AG09319 (cell line): ENCODE results near the gene SLC22A12.
"Not testable (repeated sequence)": the region's sequence is repeated elsewhere in the genome, so short reads cannot be mapped to it uniquely, and the experiment has no call there.

Source experiments
- DNase-seq: peaks from one replicate; pipeline ENCODE4 v3.0.0-alpha.2; 2010; ENCODE audit warnings: low read depth; ENCODE audit errors: extremely low read depth
- TF ChIP-seq, protein P1 (sequence below): IDR thresholded peaks from 2 replicates; pipeline ENCODE4 v1.5.1; 2011; ENCODE audit warnings: low read depth, mild to moderate bottlenecking, inconsistent platforms, low read length, moderate library complexity

Gene SLC22A12

DNA sequence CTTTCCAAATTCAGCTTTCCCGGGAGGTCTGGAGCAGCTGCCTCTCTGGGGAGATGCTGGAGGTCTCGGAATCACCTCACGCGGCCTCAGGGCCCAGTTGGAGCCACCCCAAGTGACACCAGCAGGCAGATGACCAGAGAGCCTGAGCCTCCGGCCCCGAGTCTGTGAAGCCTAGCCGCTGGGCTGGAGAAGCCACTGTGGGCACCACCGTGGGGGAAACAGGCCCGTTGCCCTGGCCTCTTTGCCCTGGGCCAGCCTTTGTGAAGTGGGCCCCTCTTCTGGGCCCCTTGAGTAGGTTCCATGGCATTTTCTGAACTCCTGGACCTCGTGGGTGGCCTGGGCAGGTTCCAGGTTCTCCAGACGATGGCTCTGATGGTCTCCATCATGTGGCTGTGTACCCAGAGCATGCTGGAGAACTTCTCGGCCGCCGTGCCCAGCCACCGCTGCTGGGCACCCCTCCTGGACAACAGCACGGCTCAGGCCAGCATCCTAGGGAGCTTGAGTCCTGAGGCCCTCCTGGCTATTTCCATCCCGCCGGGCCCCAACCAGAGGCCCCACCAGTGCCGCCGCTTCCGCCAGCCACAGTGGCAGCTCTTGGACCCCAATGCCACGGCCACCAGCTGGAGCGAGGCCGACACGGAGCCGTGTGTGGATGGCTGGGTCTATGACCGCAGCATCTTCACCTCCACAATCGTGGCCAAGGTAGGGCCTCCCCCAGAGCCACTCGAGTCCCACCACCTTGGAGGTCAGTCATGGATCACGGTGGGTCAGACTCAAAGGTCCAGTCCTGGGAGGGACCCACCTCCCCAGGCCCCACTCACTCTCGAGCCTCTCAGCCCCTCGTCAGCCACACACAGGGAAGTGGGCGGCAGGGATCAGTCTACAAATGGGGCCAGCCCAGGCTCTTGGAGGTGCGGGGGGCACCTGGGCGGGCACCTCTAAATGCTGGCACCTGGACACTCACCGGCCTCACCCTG, 525 bp downstream of the SLC22A12 start:
- TF ChIP-seq, protein P1, sequence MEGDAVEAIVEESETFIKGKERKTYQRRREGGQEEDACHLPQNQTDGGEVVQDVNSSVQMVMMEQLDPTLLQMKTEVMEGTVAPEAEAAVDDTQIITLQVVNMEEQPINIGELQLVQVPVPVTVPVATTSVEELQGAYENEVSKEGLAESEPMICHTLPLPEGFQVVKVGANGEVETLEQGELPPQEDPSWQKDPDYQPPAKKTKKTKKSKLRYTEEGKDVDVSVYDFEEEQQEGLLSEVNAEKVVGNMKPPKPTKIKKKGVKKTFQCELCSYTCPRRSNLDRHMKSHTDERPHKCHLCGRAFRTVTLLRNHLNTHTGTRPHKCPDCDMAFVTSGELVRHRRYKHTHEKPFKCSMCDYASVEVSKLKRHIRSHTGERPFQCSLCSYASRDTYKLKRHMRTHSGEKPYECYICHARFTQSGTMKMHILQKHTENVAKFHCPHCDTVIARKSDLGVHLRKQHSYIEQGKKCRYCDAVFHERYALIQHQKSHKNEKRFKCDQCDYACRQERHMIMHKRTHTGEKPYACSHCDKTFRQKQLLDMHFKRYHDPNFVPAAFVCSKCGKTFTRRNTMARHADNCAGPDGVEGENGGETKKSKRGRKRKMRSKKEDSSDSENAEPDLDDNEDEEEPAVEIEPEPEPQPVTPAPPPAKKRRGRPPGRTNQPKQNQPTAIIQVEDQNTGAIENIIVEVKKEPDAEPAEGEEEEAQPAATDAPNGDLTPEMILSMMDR, result no peak
- no peak for DNase-seq

DNA sequence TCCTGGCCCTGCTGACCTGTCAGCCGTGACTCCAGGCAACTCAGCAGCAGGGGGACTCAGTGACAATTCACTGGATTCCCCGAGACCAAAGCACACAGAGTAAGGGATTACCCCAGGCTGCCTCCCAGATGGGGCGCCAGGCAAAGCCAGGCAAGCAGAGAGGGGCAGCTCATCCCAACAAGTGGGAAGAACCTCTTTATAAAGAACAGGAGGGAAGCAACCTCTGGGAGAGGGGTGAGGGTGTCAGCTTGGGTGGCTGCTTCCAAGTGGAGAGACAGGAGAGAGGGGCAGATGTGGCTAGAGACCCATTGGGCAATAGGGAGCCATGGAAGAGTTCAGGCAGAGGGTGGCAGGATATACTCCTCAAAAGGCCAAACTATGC, 1.2 kb downstream of the SLC22A12 start:
- TF ChIP-seq, protein P1, result no peak
- no peak for DNase-seq

DNA sequence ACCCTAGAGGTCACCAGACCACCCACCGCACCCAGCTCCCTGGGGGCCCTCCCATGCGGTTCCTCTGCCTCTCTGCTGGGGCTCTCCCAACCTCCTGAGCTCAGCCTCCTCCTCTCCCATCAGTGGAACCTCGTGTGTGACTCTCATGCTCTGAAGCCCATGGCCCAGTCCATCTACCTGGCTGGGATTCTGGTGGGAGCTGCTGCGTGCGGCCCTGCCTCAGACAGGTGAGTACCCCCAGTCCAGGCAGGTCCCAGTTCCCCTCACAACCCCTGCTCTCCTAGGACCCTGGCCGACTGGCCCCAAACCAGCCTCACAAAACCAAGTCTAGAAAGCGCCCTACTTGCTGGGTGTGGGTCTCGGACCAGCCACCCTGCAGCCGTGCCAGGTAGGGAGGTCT, 1.6 kb downstream of the SLC22A12 start:
- no peak for DNase-seq
- TF ChIP-seq, protein P1, result no peak

DNA sequence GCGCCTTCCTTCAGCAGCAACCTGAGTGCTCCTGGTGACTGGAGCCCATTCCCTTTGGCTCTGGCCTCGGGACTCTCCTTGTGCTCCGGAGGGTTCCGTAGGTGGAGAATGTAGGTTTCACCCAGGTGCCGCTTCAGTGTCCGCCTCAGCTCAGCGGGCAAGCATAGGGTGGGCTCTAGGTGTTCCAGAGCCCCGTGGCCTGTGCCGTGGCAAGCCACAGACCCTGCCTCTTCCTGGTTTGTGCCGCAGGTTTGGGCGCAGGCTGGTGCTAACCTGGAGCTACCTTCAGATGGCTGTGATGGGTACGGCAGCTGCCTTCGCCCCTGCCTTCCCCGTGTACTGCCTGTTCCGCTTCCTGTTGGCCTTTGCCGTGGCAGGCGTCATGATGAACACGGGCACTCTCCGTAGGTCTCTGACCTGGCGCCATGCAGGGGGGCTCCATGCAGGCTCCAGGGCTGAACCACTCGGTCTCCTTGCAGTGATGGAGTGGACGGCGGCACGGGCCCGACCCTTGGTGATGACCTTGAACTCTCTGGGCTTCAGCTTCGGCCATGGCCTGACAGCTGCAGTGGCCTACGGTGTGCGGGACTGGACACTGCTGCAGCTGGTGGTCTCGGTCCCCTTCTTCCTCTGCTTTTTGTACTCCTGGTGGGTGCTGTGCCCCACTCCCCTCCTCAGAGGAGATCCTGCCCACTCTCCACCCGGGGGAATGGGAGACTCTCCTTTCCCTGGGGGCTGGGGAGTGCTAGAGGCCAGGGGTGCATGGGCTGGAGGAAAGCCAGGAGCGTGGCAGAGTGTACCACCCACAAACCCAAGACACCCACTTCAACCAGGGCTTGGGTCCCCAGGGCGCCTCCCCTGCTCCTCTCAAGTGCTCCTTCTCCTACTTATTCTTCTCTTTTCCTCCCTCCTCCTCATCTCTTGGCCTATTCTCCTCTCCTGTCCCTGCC, 2.4 kb downstream of the SLC22A12 start:
- no peak for DNase-seq
- TF ChIP-seq, protein P1, result no peak

DNA sequence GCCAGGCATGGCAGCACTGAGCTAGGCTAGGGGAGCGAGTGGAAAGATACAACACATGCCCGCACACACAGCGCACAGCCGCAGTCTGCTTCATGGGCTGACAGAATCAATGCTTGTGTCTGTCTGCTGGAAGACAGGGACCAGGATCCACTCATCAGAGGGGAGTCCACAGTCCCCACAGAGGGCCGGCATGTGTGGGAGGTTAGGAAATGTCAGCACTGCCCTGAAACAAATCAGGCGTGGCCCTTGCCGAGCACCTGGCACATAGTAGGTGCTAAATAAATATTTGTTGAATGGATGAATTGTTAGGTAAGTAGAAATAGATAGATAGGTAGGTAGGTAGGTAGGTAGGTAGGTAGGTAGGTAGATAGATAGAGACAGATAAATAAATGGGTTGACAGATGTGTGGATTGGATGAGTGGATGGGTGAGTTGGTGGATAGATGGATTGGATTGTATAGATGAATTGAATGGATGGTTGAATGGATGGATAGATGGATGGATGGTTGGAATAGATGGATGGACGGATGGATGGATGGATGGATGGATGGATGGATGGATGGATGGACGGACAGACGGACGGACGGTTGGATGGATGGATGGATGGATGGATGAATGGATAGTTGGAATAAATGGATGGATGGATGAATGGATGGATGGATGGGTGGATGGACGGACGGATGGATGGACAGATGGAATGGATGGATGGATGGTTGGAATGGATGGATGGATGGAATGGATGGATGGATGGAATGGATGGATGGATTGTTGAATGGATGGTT, 3.3 kb downstream of the SLC22A12 start:
- TF ChIP-seq, protein P1, result no peak
- DNase-seq, result no peak

DNA sequence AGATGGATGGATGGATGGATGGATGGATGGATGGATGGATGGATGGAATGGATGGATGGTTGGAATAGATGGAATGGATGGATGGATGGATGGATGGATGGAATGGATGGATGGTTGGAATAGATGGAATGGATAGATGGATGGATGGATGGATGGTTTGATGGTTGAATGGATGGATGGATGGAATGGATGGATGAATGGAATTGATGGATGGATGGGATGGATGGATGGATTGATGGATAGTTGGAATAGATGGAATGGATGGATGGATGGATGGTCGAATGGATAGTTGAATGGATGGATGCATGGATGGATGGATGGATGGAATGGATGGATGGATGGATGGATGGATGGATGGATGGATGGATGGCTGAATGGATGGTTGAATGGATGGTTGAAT, 4.9 kb downstream of the SLC22A12 start:
- DNase-seq, result not testable (repeated sequence)

DNA sequence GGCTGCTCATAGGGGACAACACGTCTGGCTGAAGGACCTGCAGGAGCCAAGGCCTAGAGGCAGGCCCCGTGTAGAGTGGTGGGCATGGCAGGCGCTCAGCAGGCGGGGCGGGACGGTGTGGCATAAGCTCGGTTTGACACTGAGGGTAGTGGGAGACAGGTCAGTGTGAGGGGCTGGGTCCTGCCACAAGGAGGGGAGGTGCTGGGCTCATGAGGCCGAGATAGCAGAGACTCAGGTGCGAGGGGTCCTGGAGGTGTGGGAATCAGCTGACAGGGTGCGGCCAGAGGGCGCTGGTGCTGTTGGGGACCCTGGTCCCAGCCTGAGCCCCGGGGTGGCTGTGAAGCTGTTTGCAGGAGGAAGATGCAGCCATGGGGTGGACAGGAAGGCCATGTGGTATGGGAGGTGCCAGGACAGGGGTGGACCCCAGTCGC, 6.7 kb downstream of the SLC22A12 start:
- DNase-seq, result no peak
- TF ChIP-seq, protein P1, result no peak
